Measurements from ENCODE around the gene SLCO4A1. TPM values are rescaled to one million over a fixed set of nuclear protein-coding genes. Genes with fewer than 3 reads are reported as not detected.

Gene SLCO4A1
- total RNA-seq, 1 donor from 2014 or later, result 160 TPM

- H3K27ac ChIP-seq, result no peak within 1 kb of the TSS
- intact Hi-C loops (cut with DNase I), result no loop called here
- no peak for TF ChIP-seq CTCF (IDR thresholded peaks at IDR 0.05)
- H3K4me1 ChIP-seq, result peaks cover 0 to 2% of the 10 kb centered on the region in 2 donors
- DNase-seq (ENCODE audit: low spot score in 2 of 2), result no peak
- H3K36me3 ChIP-seq, result no peaks in the 10 kb centered on the region
- H3K4me3 ChIP-seq, result no peak within 1 kb of the TSS
- peaks cover 28% of the 10 kb centered on the region for H3K27me3 ChIP-seq
- no peaks in the 10 kb centered on the region for H3K9me3 ChIP-seq
Observed at GRCh38 chr20:62708591-62709536, 66.6 kb downstream of the SLCO4A1 start, which contains the start of gene NTSR1. NTSR1 (plus strand) TSS chr20:62708836; CDS start chr20:62709208, 372 bp downstream.

- H3K27me3 ChIP-seq, result peaks cover 28% of the 10 kb centered on the region
- H3K36me3 ChIP-seq, result no peaks in the 10 kb centered on the region
- DNase-seq (ENCODE audit: low spot score in 2 of 2), result no peak
- no peak overlapping the region for H3K27ac ChIP-seq
- intact Hi-C loops (cut with DNase I), result no loop called here
- no peaks in the 10 kb centered on the region for H3K9me3 ChIP-seq
- no peak overlapping the region for H3K4me3 ChIP-seq
- H3K4me1 ChIP-seq, result peaks cover 0 to 2% of the 10 kb centered on the region in 2 donors
- no peak for TF ChIP-seq CTCF (IDR thresholded peaks at IDR 0.05)
Observed at GRCh38 chr20:62709537-62709905, 67.2 kb downstream of the SLCO4A1 start.

- no peaks in the 10 kb centered on the region for H3K36me3 ChIP-seq
- H3K27ac ChIP-seq, result no peak overlapping the region
- peaks cover 28% of the 10 kb centered on the region for H3K27me3 ChIP-seq
- intact Hi-C loops (cut with DNase I), result no loop called here
- H3K4me1 ChIP-seq, result no peaks in the 10 kb centered on the region
- H3K9me3 ChIP-seq, result no peaks in the 10 kb centered on the region
- DNase-seq (ENCODE audit: low spot score in 2 of 2), result no peak
- no peak for TF ChIP-seq CTCF (IDR thresholded peaks at IDR 0.05)
- no peak overlapping the region for H3K4me3 ChIP-seq
Observed at GRCh38 chr20:62710221-62710885, 68.0 kb downstream of the SLCO4A1 start.

GRCh38 chr20:62710886-62711702, 68.8 kb downstream of the SLCO4A1 start:
- TF ChIP-seq CTCF (IDR thresholded peaks at IDR 0.05), result no peak
- Histone ChIP-seq H3K36me3 (no peaks in the 10 kb centered on the region), H3K9me3 (no peaks in the 10 kb centered on the region), H3K27ac (no peak overlapping the region), H3K27me3 (peaks cover 28% of the 10 kb centered on the region), H3K4me3 (no peak overlapping the region), H3K4me1 (no peaks in the 10 kb centered on the region)
- intact Hi-C loops (cut with DNase I), result no loop called here
- DNase-seq (ENCODE audit: low spot score in 2 of 2), result no peak

GRCh38 chr20:62711703-62712101, 69.4 kb downstream of the SLCO4A1 start:
- intact Hi-C loops (cut with DNase I), result no loop called here
- H3K27me3 ChIP-seq, result peaks cover 28% of the 10 kb centered on the region
- no peak for DNase-seq (ENCODE audit: low spot score in 2 of 2)

More at GRCh38 chr20:62711703-62712101, 69.4 kb downstream of the SLCO4A1 start:
- no peak overlapping the region for H3K4me3 ChIP-seq
- H3K9me3 ChIP-seq, result no peaks in the 10 kb centered on the region
- no peak for TF ChIP-seq CTCF (IDR thresholded peaks at IDR 0.05)
- no peak overlapping the region for H3K27ac ChIP-seq
- no peaks in the 10 kb centered on the region for H3K4me1 ChIP-seq
- H3K36me3 ChIP-seq, result no peaks in the 10 kb centered on the region

Data from ascending aorta (tissue), 2 donors.